ENCODE data around the gene GRIK3.

GRCh38 chr1:36988741-36989193, 45.5 kb downstream of the GRIK3 start:
- TF ChIP-seq CTCF (conservative IDR thresholded peaks at IDR 0.05; ENCODE audit: low read length), result no peak
- TF ChIP-seq EZH2phosphoT487 (IDR thresholded peaks at IDR 0.05; ENCODE audit: borderline replicate concordance, low read depth, low read length), result no peak

All from OCI-LY7 (cell line).